Thyroid gland (tissue), 4 donors: Measurements from ENCODE around the gene ZNF700.

ENCODE experiments used
- POLR2A ChIP-seq, 2 donors: fragments of 450-650 bp; IDR thresholded peaks; one replicate each; pipeline ENCODE4 v1.6.1; 2017; ENCODE audit warnings: antibody characterized with exemption in 2 of 2, mild to moderate bottlenecking in 2 of 2, moderate library complexity in 1 of 2
- TF ChIP-seq, protein P1 (sequence below), 6 experiments: fragments of 200-600 bp in 3 of 6; fragments of 450-650 bp in 3 of 6; sonication (generic) in 3 of 6; IDR thresholded peaks; one replicate each; pipeline ENCODE4 v1.5.1; 2016 to 2019; ENCODE audit warnings: antibody characterized with exemption in 6 of 6, mild to moderate bottlenecking in 2 of 6, inconsistent platforms in 1 of 6, moderate library complexity in 1 of 6

DNA sequence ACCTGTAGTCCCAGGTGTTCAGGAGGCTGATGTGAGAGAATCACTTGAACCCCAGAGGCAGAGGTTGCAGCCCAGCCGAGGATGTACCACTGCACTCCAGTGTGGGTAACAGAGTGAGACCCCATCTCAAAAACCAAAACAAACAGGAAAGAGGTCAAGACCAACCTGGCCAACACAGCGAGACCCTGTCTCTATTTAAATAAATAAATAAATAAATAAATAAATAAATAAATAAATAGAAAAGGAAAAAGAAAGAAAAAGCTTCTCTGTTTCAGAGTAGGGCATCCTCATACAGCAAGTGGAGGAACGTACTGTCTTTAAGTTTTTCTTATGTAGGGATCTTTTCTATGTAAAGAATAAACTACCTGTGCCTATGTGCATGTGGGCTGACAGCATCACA is 2.3 kb downstream of the ZNF700 start:
- TF ChIP-seq, protein P1, sequence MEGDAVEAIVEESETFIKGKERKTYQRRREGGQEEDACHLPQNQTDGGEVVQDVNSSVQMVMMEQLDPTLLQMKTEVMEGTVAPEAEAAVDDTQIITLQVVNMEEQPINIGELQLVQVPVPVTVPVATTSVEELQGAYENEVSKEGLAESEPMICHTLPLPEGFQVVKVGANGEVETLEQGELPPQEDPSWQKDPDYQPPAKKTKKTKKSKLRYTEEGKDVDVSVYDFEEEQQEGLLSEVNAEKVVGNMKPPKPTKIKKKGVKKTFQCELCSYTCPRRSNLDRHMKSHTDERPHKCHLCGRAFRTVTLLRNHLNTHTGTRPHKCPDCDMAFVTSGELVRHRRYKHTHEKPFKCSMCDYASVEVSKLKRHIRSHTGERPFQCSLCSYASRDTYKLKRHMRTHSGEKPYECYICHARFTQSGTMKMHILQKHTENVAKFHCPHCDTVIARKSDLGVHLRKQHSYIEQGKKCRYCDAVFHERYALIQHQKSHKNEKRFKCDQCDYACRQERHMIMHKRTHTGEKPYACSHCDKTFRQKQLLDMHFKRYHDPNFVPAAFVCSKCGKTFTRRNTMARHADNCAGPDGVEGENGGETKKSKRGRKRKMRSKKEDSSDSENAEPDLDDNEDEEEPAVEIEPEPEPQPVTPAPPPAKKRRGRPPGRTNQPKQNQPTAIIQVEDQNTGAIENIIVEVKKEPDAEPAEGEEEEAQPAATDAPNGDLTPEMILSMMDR (IDR thresholded peaks at IDR 0.05): no peak
- TF ChIP-seq POLR2A (IDR thresholded peaks at IDR 0.05): no peak
